Endothelial cell of umbilical vein (primary cell): ENCODE measurements around the gene VWA7. TPM values are rescaled to one million over a fixed set of nuclear protein-coding genes. Genes with fewer than 3 reads are reported as not detected.

Experiments used
- BruUV-seq: library from RNA; stranded (reverse); fragments of 400-500 nt; replicated peaks from 2 replicates; lab custom pipeline; 2021; lab: Mats Ljungman, UMichigan
- CTCF ChIA-PET: fragments of 300-600, 350-600 bp; sonication (Branson Sonifier 250); formaldehyde crosslinking; loops from one replicate; lab custom pipeline; 2021; ENCODE audit warnings: antibody characterized with exemption, inconsistent platforms; lab: Charles Lee
- POLR2A ChIA-PET: fragments of 300-600, 350-600 bp; sonication (Branson Sonifier 250); formaldehyde crosslinking; loops from one replicate; lab custom pipeline; 2021; ENCODE audit warnings: antibody characterized with exemption, inconsistent platforms; lab: Charles Lee
- DNase-seq: peaks from one replicate; pipeline ENCODE4 v3.0.0-alpha.2; 2011; ENCODE audit warnings: low read depth, low spot score
- FAIRE-seq: peaks from 2 replicates; lab custom pipeline; 2011; peaks lifted over from hg19 to GRCh38; lab: Jason Lieb, UNC
- H2AFZ ChIP-seq: 2 replicates; pipeline ENCODE4 v1.6.0; 2012; ENCODE audit warnings: low read depth, low read length, control low read depth, inconsistent platforms
- H3K27ac ChIP-seq: 2 replicates; pipeline ENCODE4 v1.5.1; 2011; ENCODE audit warnings: low read depth, mild to moderate bottlenecking, control low read depth, low read length, moderate library complexity; ENCODE audit not compliant: insufficient read depth
- H3K27me3 ChIP-seq, 2 experiments: 2 replicates each; pipeline versions ENCODE4 v1.6.0 to v1.6.1; 2011; ENCODE audit warnings: low read length in 2 of 2, mixed read lengths in 1 of 2; ENCODE audit not compliant: control insufficient read depth in 2 of 2, insufficient read depth in 2 of 2
- H3K36me3 ChIP-seq, 2 experiments: 2 replicates in 1 of 2; 3 replicates in 1 of 2; pipeline ENCODE4 v1.5.1; 2011; ENCODE audit warnings: low read length in 2 of 2, mild to moderate bottlenecking in 1 of 2, moderate library complexity in 1 of 2; ENCODE audit not compliant: control insufficient read depth in 2 of 2, insufficient read depth in 2 of 2; ENCODE audit errors: extremely low read depth in 1 of 2
- H3K4me1 ChIP-seq: 3 replicates; pipeline ENCODE4 v1.5.1; 2011; ENCODE audit warnings: mild to moderate bottlenecking, low read length; ENCODE audit not compliant: control insufficient read depth, insufficient read depth; ENCODE audit errors: extremely low read depth
- H3K4me2 ChIP-seq: 2 replicates; pipeline ENCODE4 v1.6.1; 2011; ENCODE audit warnings: low read length, control low read depth, mixed read lengths; ENCODE audit not compliant: insufficient read depth
- H3K4me3 ChIP-seq, 3 experiments: fragments of 200-600 bp in 1 of 3; sonication (generic), shearing (Covaris generic) in 1 of 3; replicated peaks in 1 of 3; 2 replicates each; pipeline ENCODE4 v1.5.1; 2011 to 2016; ENCODE audit warnings: control low read depth in 3 of 3, low read length in 3 of 3, mild to moderate bottlenecking in 2 of 3, inconsistent platforms in 1 of 3, low read depth in 1 of 3, moderate library complexity in 1 of 3; ENCODE audit not compliant: insufficient read depth in 1 of 3
- H3K79me2 ChIP-seq: 2 replicates; pipeline ENCODE4 v1.6.0; 2012; ENCODE audit warnings: low read length, inconsistent platforms; ENCODE audit not compliant: control insufficient read depth, insufficient read depth
- H3K9ac ChIP-seq: replicated peaks from 2 replicates; pipeline ENCODE3; 2011; ENCODE audit warnings: low read length, control low read depth; ENCODE audit not compliant: insufficient read depth; ENCODE audit errors: extremely low read depth
- H3K9me1 ChIP-seq: replicated peaks from 3 replicates; pipeline ENCODE4 v1.6.0; 2011; ENCODE audit warnings: mild to moderate bottlenecking, low read length; ENCODE audit not compliant: control insufficient read depth, insufficient read depth; ENCODE audit errors: extremely low read depth
- H3K9me3 ChIP-seq: replicated peaks from 2 replicates; pipeline ENCODE4 v1.5.1; 2012; ENCODE audit warnings: low read length, inconsistent platforms; ENCODE audit not compliant: control insufficient read depth, insufficient read depth
- H4K20me1 ChIP-seq: replicated peaks from 2 replicates; pipeline ENCODE3; 2011; ENCODE audit warnings: mild to moderate bottlenecking, low read length; ENCODE audit not compliant: control insufficient read depth, insufficient read depth; ENCODE audit errors: extremely low read depth
- EZH2 ChIP-seq: IDR thresholded peaks from 2 replicates; pipeline ENCODE4 v1.6.1; 2012; ENCODE audit warnings: borderline replicate concordance, low read depth, mild to moderate bottlenecking, moderate library complexity, low read length, inconsistent platforms; ENCODE audit not compliant: severe bottlenecking
- FOS ChIP-seq: IDR thresholded peaks from 2 replicates; pipeline ENCODE4 v1.6.1; 2011; ENCODE audit warnings: mild to moderate bottlenecking, low read length, moderate library complexity, borderline replicate concordance; ENCODE audit not compliant: insufficient read depth
- GATA2 ChIP-seq: IDR thresholded peaks from 2 replicates; pipeline ENCODE4 v1.7.0; 2011; ENCODE audit warnings: low read depth, mild to moderate bottlenecking, moderate library complexity, mixed read lengths, low read length; ENCODE audit not compliant: insufficient read length, insufficient read depth
- POLR2AphosphoS5 ChIP-seq: IDR thresholded peaks from 2 replicates; pipeline ENCODE4 v1.6.1; 2012; ENCODE audit warnings: low read depth, mild to moderate bottlenecking, control low read depth, low read length, moderate library complexity; ENCODE audit not compliant: insufficient read depth
- dilution Hi-C: fragments of 300-500 bp; cut with MboI; formaldehyde crosslinking; loops from one replicate; pipeline ENCODE4 v1.15.0; 2019; ENCODE audit warnings: low sequenced_read_pairs; ENCODE audit not compliant: extremely low pct_ligation_motif_present
- intact Hi-C: fragments of 100-400 bp; cut with micrococcal nuclease; formaldehyde crosslinking; loops from one replicate; pipeline ENCODE4 v1.10.0; 2022
- polyA plus RNA-seq, 4 experiments: library from polyadenylated mRNA; depleted of rRNA in 3 of 4; stranded (reverse) in 3 of 4; unstranded in 1 of 4; fragments of >200 nt; gene quantifications; 2 replicates each; pipeline versions ENCODE4 v1.2.1 to v1.2.3, GENCODE V29; 2011 to 2012; ENCODE audit warnings: missing spikeins in 1 of 4
- total RNA-seq: library from RNA; stranded (reverse); gene quantifications from 2 replicates; pipeline ENCODE4 v1.2.3, GENCODE V29; 2021
- TF ChIP-seq, protein P1 (sequence below), 2 donors: IDR thresholded peaks; 1 replicate in 1 of 2; 2 replicates in 1 of 2; pipeline ENCODE4 v1.5.1; 2011; ENCODE audit warnings: low read length in 2 of 2, mild to moderate bottlenecking in 2 of 2, moderate library complexity in 2 of 2, control low read depth in 1 of 2, inconsistent platforms in 1 of 2, low read depth in 1 of 2; ENCODE audit not compliant: insufficient read depth in 1 of 2; ENCODE audit errors: extremely low read depth in 1 of 2

Gene VWA7
- total and polyA plus RNA-seq, 2 donors (not counting 3 experiments of a cell fraction or from before 2014, with no cell fraction given): 0.11 to 0.51 TPM

DNA sequence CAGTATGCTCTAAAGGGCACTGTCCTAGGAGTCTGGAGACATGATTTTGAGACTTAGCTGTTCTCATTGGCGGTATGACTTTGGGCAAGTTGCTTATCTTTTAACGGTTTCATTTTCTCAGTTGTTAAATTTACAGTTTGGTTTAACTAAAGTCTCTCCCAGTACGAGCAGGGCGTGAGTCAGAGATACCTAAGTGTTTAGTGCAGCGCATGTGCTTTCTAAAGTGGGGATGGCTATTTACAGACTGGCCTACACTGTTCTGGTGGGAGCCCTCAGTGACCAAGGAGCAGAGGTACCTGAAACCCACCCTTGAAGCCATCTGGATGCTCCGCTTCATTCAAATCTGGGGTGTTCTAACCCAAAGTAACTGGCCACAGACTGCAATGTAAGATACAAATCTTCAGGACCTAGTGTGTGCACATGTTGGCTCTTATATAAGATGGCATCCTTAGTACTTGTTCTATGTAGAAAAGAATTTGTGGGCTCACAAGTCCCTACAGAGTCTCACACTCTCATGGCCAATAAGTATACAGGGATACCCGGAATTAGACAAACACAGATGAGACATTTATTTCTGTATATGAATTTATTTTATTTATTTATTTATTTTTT, 26.6 kb downstream of the VWA7 start:
- intact Hi-C loops: no loop called here
- POLR2A ChIA-PET: no interaction called here

More for the DNA sequence above, 26.6 kb downstream of the VWA7 start:
- H3K9me3 ChIP-seq: no peaks in the 10 kb centered on the region
- FAIRE-seq: peak; percentile 18
- H3K4me1 ChIP-seq: no peaks in the 10 kb centered on the region
- dilution Hi-C loops: no loop called here
- no peaks in the 10 kb centered on the region for H3K79me2 ChIP-seq
- no peaks in the 10 kb centered on the region for H3K9me1 ChIP-seq
- TF ChIP-seq EZH2 (no peak), FOS (no peak), POLR2AphosphoS5 (no peak), GATA2 (no peak)
- TF ChIP-seq, protein P1, sequence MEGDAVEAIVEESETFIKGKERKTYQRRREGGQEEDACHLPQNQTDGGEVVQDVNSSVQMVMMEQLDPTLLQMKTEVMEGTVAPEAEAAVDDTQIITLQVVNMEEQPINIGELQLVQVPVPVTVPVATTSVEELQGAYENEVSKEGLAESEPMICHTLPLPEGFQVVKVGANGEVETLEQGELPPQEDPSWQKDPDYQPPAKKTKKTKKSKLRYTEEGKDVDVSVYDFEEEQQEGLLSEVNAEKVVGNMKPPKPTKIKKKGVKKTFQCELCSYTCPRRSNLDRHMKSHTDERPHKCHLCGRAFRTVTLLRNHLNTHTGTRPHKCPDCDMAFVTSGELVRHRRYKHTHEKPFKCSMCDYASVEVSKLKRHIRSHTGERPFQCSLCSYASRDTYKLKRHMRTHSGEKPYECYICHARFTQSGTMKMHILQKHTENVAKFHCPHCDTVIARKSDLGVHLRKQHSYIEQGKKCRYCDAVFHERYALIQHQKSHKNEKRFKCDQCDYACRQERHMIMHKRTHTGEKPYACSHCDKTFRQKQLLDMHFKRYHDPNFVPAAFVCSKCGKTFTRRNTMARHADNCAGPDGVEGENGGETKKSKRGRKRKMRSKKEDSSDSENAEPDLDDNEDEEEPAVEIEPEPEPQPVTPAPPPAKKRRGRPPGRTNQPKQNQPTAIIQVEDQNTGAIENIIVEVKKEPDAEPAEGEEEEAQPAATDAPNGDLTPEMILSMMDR (IDR thresholded peaks at IDR 0.05; ENCODE audit: extremely low read depth in 1 of 2, insufficient read depth in 1 of 2, low read depth in 1 of 2, low read length in 2 of 2): no peak
- CTCF ChIA-PET: interaction anchor here (1.2 to 3.9 kb wide), 3 partner anchors 8 to 41 kb away, joined by 3 to 18 read pairs (median 4); no protein-coding TSS in a partner anchor
- H3K27me3 ChIP-seq: no peaks in the 10 kb centered on the region
- no TSS peak for BruUV-seq
- no peak overlapping the region for H2AFZ ChIP-seq
- DNase-seq: no peak
- H4K20me1 ChIP-seq: no peaks in the 10 kb centered on the region
- H3K27ac ChIP-seq: no peak overlapping the region
- no peaks in the 10 kb centered on the region for H3K36me3 ChIP-seq
- no peak overlapping the region for H3K4me2 ChIP-seq
- H3K4me3 ChIP-seq: no peak overlapping the region
- no peak overlapping the region for H3K9ac ChIP-seq
